SU-DHL-6 (cell line): ENCODE measurements around the gene TOMM22.
"Not testable (repeated sequence)": the region's sequence is repeated elsewhere in the genome, so short reads cannot be mapped to it uniquely, and the experiment has no call there.

Source experiments
- H2AFZ ChIP-seq: fragments of 200-600 bp; sonication (generic); 2 replicates; pipeline ENCODE4 v1.6.1; 2014; ENCODE audit warnings: low read depth, mild to moderate bottlenecking, moderate library complexity, mixed read lengths, antibody characterized with exemption, low read length; ENCODE audit not compliant: severe bottlenecking
- H3F3A ChIP-seq: fragments of 200-600 bp; shearing (Covaris generic); 2 replicates; pipeline ENCODE4 v1.6.0; 2016; ENCODE audit warnings: antibody characterized with exemption, mild to moderate bottlenecking; ENCODE audit not compliant: insufficient read depth
- H3K27ac ChIP-seq: fragments of 200-600 bp; sonication (generic); 2 replicates; pipeline ENCODE4 v1.5.1; 2016; ENCODE audit warnings: low read depth, mild to moderate bottlenecking, low read length, moderate library complexity, mixed read lengths
- H3K27me3 ChIP-seq: fragments of 200-600 bp; sonication (generic), shearing (Covaris generic); 2 replicates; pipeline ENCODE4 v1.6.0; 2014; ENCODE audit warnings: mild to moderate bottlenecking, low read length
- H3K36me3 ChIP-seq: fragments of 200-600 bp; sonication (generic); 2 replicates; pipeline ENCODE4 v1.6.1; 2014; ENCODE audit warnings: mild to moderate bottlenecking, low read length, mixed read lengths
- H3K4me2 ChIP-seq: fragments of 300-600, 200-600 bp; shearing (Covaris generic), sonication (generic); 2 replicates; pipeline ENCODE4 v1.6.0; 2014; ENCODE audit warnings: low read length, low read depth, mild to moderate bottlenecking; ENCODE audit not compliant: poor library complexity, severe bottlenecking
- H3K4me3 ChIP-seq: fragments of 200-600 bp; sonication (generic); 2 replicates; pipeline ENCODE4 v1.5.1; 2014; ENCODE audit warnings: antibody characterized with exemption, low read length, mild to moderate bottlenecking, mixed read lengths; ENCODE audit not compliant: insufficient read depth, poor library complexity, severe bottlenecking
- H3K79me2 ChIP-seq: fragments of 200-600 bp; sonication (generic); 2 replicates; pipeline ENCODE4 v1.6.1; 2014; ENCODE audit warnings: mild to moderate bottlenecking, low read length, moderate library complexity; ENCODE audit not compliant: insufficient read depth
- H3K9ac ChIP-seq: fragments of 200-600 bp; sonication (generic); 2 replicates; pipeline ENCODE4 v1.7.0; 2014; ENCODE audit warnings: mild to moderate bottlenecking, low read length
- H3K9me2 ChIP-seq: fragments of 200-600 bp; sonication (generic); replicated peaks from 2 replicates; pipeline ENCODE4 v1.6.1; 2014; ENCODE audit warnings: low read length; ENCODE audit not compliant: insufficient read depth
- H3K9me3 ChIP-seq: fragments of 200-600 bp; sonication (generic); 2 replicates; pipeline ENCODE4 v1.6.1; 2014; ENCODE audit warnings: low read length, mixed read lengths; ENCODE audit not compliant: insufficient read depth
- H4K20me1 ChIP-seq: fragments of 200-600 bp; sonication (generic); 2 replicates; pipeline ENCODE4 v1.6.1; 2014; ENCODE audit warnings: low read depth, mild to moderate bottlenecking, antibody characterized with exemption, low read length, moderate library complexity, mixed read lengths
- CTCF ChIP-seq: fragments of 200-600 bp; sonication (generic); IDR thresholded peaks from one replicate; pipeline ENCODE4 v1.5.1; 2017; ENCODE audit warnings: antibody characterized with exemption, mild to moderate bottlenecking, low read length, moderate library complexity; ENCODE audit not compliant: insufficient read depth, poor library complexity, severe bottlenecking
- EZH2phosphoT487 ChIP-seq: fragments of 200-600 bp; sonication (generic), shearing (Covaris generic); conservative IDR thresholded peaks from 2 replicates; pipeline ENCODE4 v1.6.1; 2018; ENCODE audit warnings: mild to moderate bottlenecking, antibody characterized with exemption, low read length, moderate library complexity, mixed read lengths

Gene TOMM22

GRCh38 chr22:38638728-38639127, 43.0 kb upstream of the TOMM22 start:
- Histone ChIP-seq H3K36me3 (no peaks in the 10 kb centered on the region), H3K27me3 (no peaks in the 10 kb centered on the region), H3K9me3 (no peaks in the 10 kb centered on the region), H4K20me1 (no peaks in the 10 kb centered on the region), H3K9me2 (no peaks in the 10 kb centered on the region), H3K9ac (no peak overlapping the region), H2AFZ (no peak overlapping the region), H3K79me2 (no peaks in the 10 kb centered on the region), H3K27ac (no peak overlapping the region), H3K4me3 (no peak overlapping the region), H3K4me2 (no peak overlapping the region), H3F3A (no peaks in the 10 kb centered on the region)
- TF ChIP-seq CTCF (no peak), EZH2phosphoT487 (no peak)

- no peak overlapping the region for H3K4me2 ChIP-seq
- TF ChIP-seq EZH2phosphoT487 (no peak), CTCF (no peak)
- no peaks in the 10 kb centered on the region for H3K79me2 ChIP-seq
- no peak overlapping the region for H3K27ac ChIP-seq
- H3F3A ChIP-seq: no peaks in the 10 kb centered on the region
- no peaks in the 10 kb centered on the region for H3K9me2 ChIP-seq
- no peak overlapping the region for H3K4me3 ChIP-seq
- no peaks in the 10 kb centered on the region for H3K9me3 ChIP-seq
- H2AFZ ChIP-seq: no peak overlapping the region
- no peaks in the 10 kb centered on the region for H3K27me3 ChIP-seq
- H3K9ac ChIP-seq: no peak overlapping the region
- no peaks in the 10 kb centered on the region for H4K20me1 ChIP-seq
- no peaks in the 10 kb centered on the region for H3K36me3 ChIP-seq
Measured at GRCh38 chr22:38641476-38642040, 40.2 kb upstream of the TOMM22 start.

- not testable (repeated sequence) for H3K4me2 ChIP-seq, H3K79me2 ChIP-seq, H3K9me2 ChIP-seq, H3K27ac ChIP-seq, H3F3A ChIP-seq, H4K20me1 ChIP-seq, H2AFZ ChIP-seq, H3K4me3 ChIP-seq, H3K27me3 ChIP-seq, H3K9ac ChIP-seq, H3K9me3 ChIP-seq, H3K36me3 ChIP-seq
Measured at GRCh38 chr22:38644245-38644644, 37.5 kb upstream of the TOMM22 start.

DNA sequence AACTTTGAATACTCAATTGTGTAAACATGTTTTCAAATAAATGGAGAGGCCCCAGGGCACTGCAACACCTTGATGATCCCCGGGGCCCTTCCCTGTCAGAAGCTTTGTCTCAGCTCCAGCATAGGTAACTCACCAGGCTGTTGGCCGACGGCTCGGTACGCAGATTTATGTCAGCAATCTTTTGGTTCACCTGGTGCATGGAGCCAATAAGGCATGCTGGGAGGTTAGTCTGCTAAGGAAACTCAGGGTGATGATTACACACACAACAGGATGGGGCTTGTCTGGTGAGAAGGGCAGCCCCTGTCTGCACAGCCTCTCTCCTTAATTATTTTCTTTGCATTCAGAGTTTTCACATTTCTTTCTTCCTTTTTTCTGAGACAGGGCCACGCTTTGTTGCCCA, 36.3 kb upstream of the TOMM22 start:
- no peaks in the 10 kb centered on the region for H3K9me2 ChIP-seq
- H2AFZ ChIP-seq: no peak overlapping the region
- no peak overlapping the region for H3K4me2 ChIP-seq
- no peak overlapping the region for H3K9ac ChIP-seq
- H3K36me3 ChIP-seq: no peaks in the 10 kb centered on the region
- H3K27ac ChIP-seq: no peak overlapping the region
- no peaks in the 10 kb centered on the region for H3F3A ChIP-seq
- H4K20me1 ChIP-seq: no peaks in the 10 kb centered on the region
- no peaks in the 10 kb centered on the region for H3K27me3 ChIP-seq
- no peak overlapping the region for H3K4me3 ChIP-seq
- H3K9me3 ChIP-seq: no peaks in the 10 kb centered on the region
- no peaks in the 10 kb centered on the region for H3K79me2 ChIP-seq
- TF ChIP-seq EZH2phosphoT487 (no peak), CTCF (no peak)
